Measurements from ENCODE around the gene GPC5.

GPC5 gene

GRCh38 chr13:91468301-91468700 is 69.9 kb downstream of the GPC5 start:
- Histone ChIP-seq H4K91ac (ENCODE audit: low read depth, low read length) (no peak overlapping the region), H3K36me3 (ENCODE audit: control insufficient read depth in 1 of 2, insufficient read depth in 2 of 2, low read length in 2 of 2) (no peaks in the 10 kb centered on the region), H3K4me2 (ENCODE audit: low read length) (no peak overlapping the region), H4K8ac (ENCODE audit: low read depth, low read length) (no peak overlapping the region), H3K27me3 (ENCODE audit: insufficient read depth, low read length) (no peaks in the 10 kb centered on the region), H3K14ac (ENCODE audit: low read length) (no peak overlapping the region), H3K4me1 (ENCODE audit: control insufficient read depth in 1 of 2, insufficient read depth in 2 of 2, low read length in 2 of 2) (no peaks in the 10 kb centered on the region), H3K9me3 (ENCODE audit: insufficient read depth, low read depth, low read length) (no peaks in the 10 kb centered on the region), H2BK120ac (ENCODE audit: insufficient read depth, low read length, poor library complexity) (no peak overlapping the region), H4K12ac (ENCODE audit: low read depth, low read length) (no peak overlapping the region), H3K23ac (ENCODE audit: low read length) (no peak overlapping the region), H3K9ac (ENCODE audit: low read length) (no peak overlapping the region), H3K18ac (ENCODE audit: low read length) (no peak overlapping the region), H3K4me3 (ENCODE audit: low read depth, low read length) (no peak overlapping the region), H2BK5ac (ENCODE audit: low read depth, low read length, poor library complexity) (no peak overlapping the region), H2BK12ac (ENCODE audit: low read length) (no peak overlapping the region), H3K79me2 (ENCODE audit: control insufficient read depth, insufficient read depth, low read length, poor library complexity) (no peaks in the 10 kb centered on the region), H2AFZ (ENCODE audit: insufficient read depth, low read length, poor library complexity) (no peak overlapping the region), H3K79me1 (ENCODE audit: low read length) (no peaks in the 10 kb centered on the region), H3K4ac (ENCODE audit: low read depth, low read length) (no peak overlapping the region), H2AK5ac (ENCODE audit: low read length) (no peak overlapping the region), H3K27ac (ENCODE audit: low read depth, low read length) (no peak overlapping the region)
- peak in 1 of 2 donors; percentile 6 for DNase-seq
- WGBS (ENCODE audit: extremely low coverage, insufficient coverage, insufficient read length): no CpG with 5 or more reads among the region's 2 CpGs

GRCh38 chr13:91470084-91470621 is 71.7 kb downstream of the GPC5 start:
- H2BK5ac ChIP-seq (ENCODE audit: low read depth, low read length, poor library complexity): no peak overlapping the region
- no peak overlapping the region for H3K18ac ChIP-seq (ENCODE audit: low read length)
- H2AFZ ChIP-seq (ENCODE audit: insufficient read depth, low read length, poor library complexity): no peak overlapping the region
- H3K9ac ChIP-seq (ENCODE audit: low read length): no peak overlapping the region
- H2BK12ac ChIP-seq (ENCODE audit: low read length): no peak overlapping the region
- no peak overlapping the region for H2BK120ac ChIP-seq (ENCODE audit: insufficient read depth, low read length, poor library complexity)
- no peak overlapping the region for H3K4me3 ChIP-seq (ENCODE audit: low read depth, low read length)
- no peak overlapping the region for H3K23ac ChIP-seq (ENCODE audit: low read length)
- H3K36me3 ChIP-seq (ENCODE audit: control insufficient read depth in 1 of 2, insufficient read depth in 2 of 2, low read length in 2 of 2): no peaks in the 10 kb centered on the region
- H3K27me3 ChIP-seq (ENCODE audit: insufficient read depth, low read length): no peaks in the 10 kb centered on the region
- H3K27ac ChIP-seq (ENCODE audit: low read depth, low read length): no peak overlapping the region
- no peaks in the 10 kb centered on the region for H3K9me3 ChIP-seq (ENCODE audit: insufficient read depth, low read depth, low read length)
- no peak overlapping the region for H2AK5ac ChIP-seq (ENCODE audit: low read length)
- no peak for DNase-seq
- no peak overlapping the region for H4K91ac ChIP-seq (ENCODE audit: low read depth, low read length)
- no peak overlapping the region for H3K14ac ChIP-seq (ENCODE audit: low read length)
- WGBS (ENCODE audit: extremely low coverage, insufficient coverage, insufficient read length): 100% methylated on average over 1 of the region's 4 CpGs
- no peaks in the 10 kb centered on the region for H3K4me1 ChIP-seq (ENCODE audit: control insufficient read depth in 1 of 2, insufficient read depth in 2 of 2, low read length in 2 of 2)
- H3K79me1 ChIP-seq (ENCODE audit: low read length): no peaks in the 10 kb centered on the region
- H3K4me2 ChIP-seq (ENCODE audit: low read length): no peak overlapping the region
- H4K8ac ChIP-seq (ENCODE audit: low read depth, low read length): no peak overlapping the region
- no peaks in the 10 kb centered on the region for H3K79me2 ChIP-seq (ENCODE audit: control insufficient read depth, insufficient read depth, low read length, poor library complexity)
- H3K4ac ChIP-seq (ENCODE audit: low read depth, low read length): no peak overlapping the region
- H4K12ac ChIP-seq (ENCODE audit: low read depth, low read length): no peak overlapping the region

GRCh38 chr13:91470681-91471080 is 72.3 kb downstream of the GPC5 start:
- Histone ChIP-seq H2AK5ac (ENCODE audit: low read length) (no peak overlapping the region), H3K23ac (ENCODE audit: low read length) (no peak overlapping the region), H2BK5ac (ENCODE audit: low read depth, low read length, poor library complexity) (no peak overlapping the region), H4K12ac (ENCODE audit: low read depth, low read length) (no peak overlapping the region), H3K4me1 (ENCODE audit: control insufficient read depth in 1 of 2, insufficient read depth in 2 of 2, low read length in 2 of 2) (no peaks in the 10 kb centered on the region), H4K91ac (ENCODE audit: low read depth, low read length) (no peak overlapping the region), H2BK120ac (ENCODE audit: insufficient read depth, low read length, poor library complexity) (no peak overlapping the region), H3K79me2 (ENCODE audit: control insufficient read depth, insufficient read depth, low read length, poor library complexity) (no peaks in the 10 kb centered on the region), H4K8ac (ENCODE audit: low read depth, low read length) (no peak overlapping the region), H3K27me3 (ENCODE audit: insufficient read depth, low read length) (no peaks in the 10 kb centered on the region), H3K9me3 (ENCODE audit: insufficient read depth, low read depth, low read length) (no peaks in the 10 kb centered on the region), H3K14ac (ENCODE audit: low read length) (no peak overlapping the region), H3K79me1 (ENCODE audit: low read length) (no peaks in the 10 kb centered on the region), H3K4me2 (ENCODE audit: low read length) (no peak overlapping the region), H3K18ac (ENCODE audit: low read length) (no peak overlapping the region), H2AFZ (ENCODE audit: insufficient read depth, low read length, poor library complexity) (no peak overlapping the region), H3K27ac (ENCODE audit: low read depth, low read length) (no peak overlapping the region), H3K9ac (ENCODE audit: low read length) (no peak overlapping the region), H3K36me3 (ENCODE audit: control insufficient read depth in 1 of 2, insufficient read depth in 2 of 2, low read length in 2 of 2) (no peaks in the 10 kb centered on the region), H3K4me3 (ENCODE audit: low read depth, low read length) (no peak overlapping the region), H2BK12ac (ENCODE audit: low read length) (no peak overlapping the region), H3K4ac (ENCODE audit: low read depth, low read length) (no peak overlapping the region)
- WGBS (ENCODE audit: extremely low coverage, insufficient coverage, insufficient read length): no CpG with 5 or more reads among the region's 3 CpGs
- DNase-seq: no peak

GRCh38 chr13:91482427-91482826 is 84.0 kb downstream of the GPC5 start:
- Histone ChIP-seq H2AK5ac (ENCODE audit: low read length) (no peak overlapping the region), H3K18ac (ENCODE audit: low read length) (no peak overlapping the region), H3K36me3 (ENCODE audit: control insufficient read depth in 1 of 2, insufficient read depth in 2 of 2, low read length in 2 of 2) (no peaks in the 10 kb centered on the region), H3K4me2 (ENCODE audit: low read length) (no peak overlapping the region), H3K9me3 (ENCODE audit: insufficient read depth, low read depth, low read length) (no peaks in the 10 kb centered on the region), H4K91ac (ENCODE audit: low read depth, low read length) (no peak overlapping the region), H4K12ac (ENCODE audit: low read depth, low read length) (no peak overlapping the region), H3K79me1 (ENCODE audit: low read length) (no peaks in the 10 kb centered on the region), H2BK12ac (ENCODE audit: low read length) (no peak overlapping the region), H3K4ac (ENCODE audit: low read depth, low read length) (no peak overlapping the region), H2BK5ac (ENCODE audit: low read depth, low read length, poor library complexity) (no peak overlapping the region), H2BK120ac (ENCODE audit: insufficient read depth, low read length, poor library complexity) (no peak overlapping the region), H3K9ac (ENCODE audit: low read length) (no peak overlapping the region), H2AFZ (ENCODE audit: insufficient read depth, low read length, poor library complexity) (no peak overlapping the region), H3K4me3 (ENCODE audit: low read depth, low read length) (no peak overlapping the region), H3K79me2 (ENCODE audit: control insufficient read depth, insufficient read depth, low read length, poor library complexity) (no peaks in the 10 kb centered on the region), H4K8ac (ENCODE audit: low read depth, low read length) (no peak overlapping the region), H3K4me1 (ENCODE audit: control insufficient read depth in 1 of 2, insufficient read depth in 2 of 2, low read length in 2 of 2) (peaks cover 0 to 2% of the 10 kb centered on the region in 2 experiments), H3K27ac (ENCODE audit: low read depth, low read length) (no peak overlapping the region), H3K23ac (ENCODE audit: low read length) (no peak overlapping the region), H3K27me3 (ENCODE audit: insufficient read depth, low read length) (no peaks in the 10 kb centered on the region), H3K14ac (ENCODE audit: low read length) (no peak overlapping the region)
- no peak for DNase-seq
- WGBS (ENCODE audit: extremely low coverage, insufficient coverage, insufficient read length): no CpG with 5 or more reads among the region's 5 CpGs
